B cell (primary cell): ENCODE data around the gene PHACTR3. TPM values are rescaled to one million over a fixed set of nuclear protein-coding genes. Genes with fewer than 3 reads are reported as not detected.
"Not testable (repeated sequence)": the region's sequence is repeated elsewhere in the genome, so short reads cannot be mapped to it uniquely, and the experiment has no call there.

Experiments used
- ATAC-seq: fragments of 200-7000 bp; cut with Tn5 transposase; one replicate; pipeline ENCODE4 v1.10.0; 2021; ENCODE audit warnings: low read depth, mild to moderate bottlenecking, moderate number of reproducible peaks, moderate library complexity
- CTCF ChIA-PET: fragments of 350-600 bp; sonication (Branson Sonifier 250); formaldehyde crosslinking; loops from one replicate; lab custom pipeline; 2021; ENCODE audit warnings: antibody characterized with exemption, inconsistent platforms; lab: Charles Lee
- POLR2A ChIA-PET: fragments of 350-600 bp; sonication (Branson Sonifier 250); formaldehyde crosslinking; loops from one replicate; lab custom pipeline; 2021; ENCODE audit warnings: antibody characterized with exemption; lab: Charles Lee
- DNase-seq: peaks from one replicate; pipeline ENCODE4 v3.0.0; 2013
- H2AFZ ChIP-seq: 2 replicates; pipeline ENCODE4 v1.6.1; 2012; ENCODE audit warnings: mild to moderate bottlenecking, low read depth, low read length; ENCODE audit not compliant: insufficient read depth, poor library complexity, severe bottlenecking
- H3K27ac ChIP-seq, 2 donors: 1 replicate in 1 of 2; 2 replicates in 1 of 2; pipeline ENCODE4 v1.5.1; 2012 to 2013; ENCODE audit warnings: low read length in 2 of 2, mild to moderate bottlenecking in 2 of 2, moderate library complexity in 1 of 2
- H3K27me3 ChIP-seq, 4 experiments: fragments of 200-600 bp in 1 of 4; sonication (generic) in 1 of 4; replicated peaks in 1 of 4; 1 replicate in 2 of 4; 2 replicates in 2 of 4; pipeline versions ENCODE4 v1.6.1 to v1.7.0; 2013 to 2016; ENCODE audit warnings: low read length in 3 of 4, mild to moderate bottlenecking in 2 of 4, mixed read lengths in 1 of 4, moderate library complexity in 1 of 4; ENCODE audit not compliant: insufficient read depth in 4 of 4, control insufficient read depth in 3 of 4; ENCODE audit errors: control extremely low read depth in 1 of 4
- H3K36me3 ChIP-seq, 2 experiments: replicated peaks in 1 of 2; 1 replicate in 1 of 2; 2 replicates in 1 of 2; pipeline versions ENCODE4 v1.6.1 to v1.7.1; 2013; ENCODE audit warnings: low read length in 1 of 2; ENCODE audit not compliant: insufficient read depth in 2 of 2, control insufficient read depth in 1 of 2; ENCODE audit errors: control extremely low read depth in 1 of 2, extremely low read depth in 1 of 2
- H3K4me1 ChIP-seq, 2 donors: fragments of 200-600 bp in 1 of 2; sonication (generic) in 1 of 2; 1 replicate in 1 of 2; 2 replicates in 1 of 2; pipeline versions ENCODE4 v1.5.1 to v1.6.1; 2013 to 2017; ENCODE audit warnings: low read length in 2 of 2; ENCODE audit not compliant: control insufficient read depth in 2 of 2, insufficient read depth in 2 of 2
- H3K4me2 ChIP-seq: replicated peaks from 2 replicates; pipeline ENCODE3; 2012; ENCODE audit warnings: mild to moderate bottlenecking, low read depth, low read length; ENCODE audit not compliant: poor library complexity, severe bottlenecking
- H3K4me3 ChIP-seq, 5 experiments: fragments of 200-600 bp in 1 of 5; sonication (generic) in 1 of 5; 1 replicate in 3 of 5; 2 replicates in 2 of 5; pipeline versions ENCODE4 v1.5.1 to v1.7.0; 2011 to 2016; ENCODE audit warnings: low read length in 4 of 5, mild to moderate bottlenecking in 4 of 5, low read depth in 2 of 5, control low read depth in 1 of 5, moderate library complexity in 1 of 5; ENCODE audit not compliant: insufficient read depth in 1 of 5; ENCODE audit errors: control extremely low read depth in 1 of 5, extremely low read depth in 1 of 5
- H3K79me2 ChIP-seq: fragments of 200-600 bp; sonication (generic); one replicate; pipeline ENCODE4 v1.6.0; 2016; ENCODE audit warnings: low read length; ENCODE audit not compliant: control insufficient read depth, insufficient read depth
- H3K9ac ChIP-seq: fragments of 200-600 bp; sonication (generic); 2 replicates; pipeline ENCODE4 v1.6.1; 2017; ENCODE audit warnings: mild to moderate bottlenecking, low read length, moderate library complexity
- H3K9me3 ChIP-seq, 3 donors: one replicate each; pipeline versions ENCODE4 v1.6.1 to v1.7.1; 2013; ENCODE audit warnings: low read length in 2 of 3; ENCODE audit not compliant: control insufficient read depth in 2 of 3, insufficient read depth in 1 of 3; ENCODE audit errors: control extremely low read depth in 1 of 3
- H4K20me1 ChIP-seq: 2 replicates; pipeline ENCODE4 v1.6.0; 2012; ENCODE audit warnings: mild to moderate bottlenecking, low read length; ENCODE audit not compliant: insufficient read depth, control insufficient read depth, poor library complexity, severe bottlenecking
- H3K27ac Mint-ChIP-seq: one replicate; pipeline ENCODE4 v1.8.0; 2021; ENCODE audit warnings: mixed read lengths
- H3K27me3 Mint-ChIP-seq: one replicate; pipeline ENCODE4 v1.8.0; 2021; ENCODE audit warnings: mixed read lengths
- H3K4me1 Mint-ChIP-seq: one replicate; pipeline ENCODE4 v1.8.0; 2021; ENCODE audit warnings: mixed read lengths
- H3K4me3 Mint-ChIP-seq: one replicate; pipeline ENCODE4 v1.8.0; 2021; ENCODE audit warnings: mixed read lengths
- H3K9me3 Mint-ChIP-seq: one replicate; pipeline ENCODE4 v1.8.0; 2022; ENCODE audit warnings: mixed read lengths; ENCODE audit not compliant: insufficient read depth
- EZH2 ChIP-seq: IDR thresholded peaks from 2 replicates; pipeline ENCODE4 v1.6.1; 2012; ENCODE audit warnings: borderline replicate concordance, low read depth, mild to moderate bottlenecking, moderate library complexity, low read length; ENCODE audit not compliant: insufficient read depth, poor library complexity, severe bottlenecking
- WGBS: methylation state at CpG from one replicate; pipeline ENCODE4 v1.1.5; 2013; ENCODE audit warnings: missing lambda C conversion rate; ENCODE audit not compliant: insufficient coverage; 5-methylcytosine and 5-hydroxymethylcytosine counted together
- intact Hi-C: fragments of 100-400 bp; cut with micrococcal nuclease; formaldehyde crosslinking; loops from one replicate; pipeline ENCODE4 v1.10.0; 2022
- polyA plus RNA-seq: library from polyadenylated mRNA; depleted of rRNA; stranded (reverse); fragments of >200 nt; gene quantifications from 2 replicates; pipeline ENCODE4 v1.2.3, GENCODE V29; 2012
- total RNA-seq, 2 donors: library from RNA; stranded (reverse); fragments of 120-200 nt in 1 of 2; gene quantifications; 1 replicate in 1 of 2; 2 replicates in 1 of 2; pipeline versions ENCODE4 v1.2.3 to v1.2.4, GENCODE V29; 2013 to 2022
- TF ChIP-seq, protein P1 (sequence below): fragments of 200-600 bp; IDR thresholded peaks from one replicate; pipeline ENCODE4 v1.8.0; 2022; ENCODE audit warnings: antibody characterized with exemption, mild to moderate bottlenecking

The PHACTR3 gene
- total and polyA plus RNA-seq, 2 donors (not counting 1 experiment from before 2014, with no cell fraction given) = not detected

DNA sequence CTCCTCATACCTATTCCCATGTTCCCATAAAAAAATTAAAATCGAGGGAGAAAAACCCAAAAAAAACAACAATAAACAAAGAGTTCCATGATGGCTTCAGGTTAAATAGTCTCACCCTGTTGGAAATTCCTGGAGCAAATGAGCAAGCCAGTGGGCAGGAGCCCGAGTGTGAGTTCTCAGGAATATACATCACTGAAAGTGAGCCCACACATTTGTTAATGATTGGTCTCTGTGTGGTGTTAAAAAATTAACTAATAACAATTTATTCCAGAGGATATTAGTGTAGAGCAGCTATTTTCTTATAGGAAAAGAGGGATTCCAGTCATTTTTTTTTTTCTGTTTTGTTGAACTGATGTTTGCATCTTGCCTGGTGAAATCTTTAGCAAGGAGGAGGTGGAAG lies 12.9 kb downstream of the PHACTR3 start:
- no peak for TF ChIP-seq EZH2
- TF ChIP-seq, protein P1, sequence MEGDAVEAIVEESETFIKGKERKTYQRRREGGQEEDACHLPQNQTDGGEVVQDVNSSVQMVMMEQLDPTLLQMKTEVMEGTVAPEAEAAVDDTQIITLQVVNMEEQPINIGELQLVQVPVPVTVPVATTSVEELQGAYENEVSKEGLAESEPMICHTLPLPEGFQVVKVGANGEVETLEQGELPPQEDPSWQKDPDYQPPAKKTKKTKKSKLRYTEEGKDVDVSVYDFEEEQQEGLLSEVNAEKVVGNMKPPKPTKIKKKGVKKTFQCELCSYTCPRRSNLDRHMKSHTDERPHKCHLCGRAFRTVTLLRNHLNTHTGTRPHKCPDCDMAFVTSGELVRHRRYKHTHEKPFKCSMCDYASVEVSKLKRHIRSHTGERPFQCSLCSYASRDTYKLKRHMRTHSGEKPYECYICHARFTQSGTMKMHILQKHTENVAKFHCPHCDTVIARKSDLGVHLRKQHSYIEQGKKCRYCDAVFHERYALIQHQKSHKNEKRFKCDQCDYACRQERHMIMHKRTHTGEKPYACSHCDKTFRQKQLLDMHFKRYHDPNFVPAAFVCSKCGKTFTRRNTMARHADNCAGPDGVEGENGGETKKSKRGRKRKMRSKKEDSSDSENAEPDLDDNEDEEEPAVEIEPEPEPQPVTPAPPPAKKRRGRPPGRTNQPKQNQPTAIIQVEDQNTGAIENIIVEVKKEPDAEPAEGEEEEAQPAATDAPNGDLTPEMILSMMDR = no peak
- CTCF ChIA-PET = interaction anchor here (1.0 kb wide), 1 partner anchor 19 kb away, joined by 5 read pairs; no protein-coding TSS in a partner anchor
- POLR2A ChIA-PET = no interaction called here
- Mint-ChIP-seq H3K4me3 (no peak overlapping the region), H3K4me1 (no peaks in the 10 kb centered on the region), H3K9me3 (no peaks in the 10 kb centered on the region), H3K27ac (no peak overlapping the region), H3K27me3 (peaks cover 11% of the 10 kb centered on the region)
- H4K20me1 ChIP-seq = no peaks in the 10 kb centered on the region
- DNase-seq (no peak), ATAC-seq (no peak)
- no peak overlapping the region for H3K4me2 ChIP-seq
- peaks cover 0 to 3% (median 0%) of the 10 kb centered on the region in 3 donors for H3K9me3 ChIP-seq
- no peaks in the 10 kb centered on the region for H3K4me1 ChIP-seq
- H3K27me3 ChIP-seq = no peaks in the 10 kb centered on the region
- WGBS = no CpG with 5 or more reads among the region's 2 CpGs
- H3K27ac ChIP-seq = no peak overlapping the region
- H3K9ac ChIP-seq = no peak overlapping the region
- intact Hi-C loops = no loop called here
- H3K79me2 ChIP-seq = no peaks in the 10 kb centered on the region
- no peak overlapping the region for H2AFZ ChIP-seq
- no peak overlapping the region for H3K4me3 ChIP-seq
- no peaks in the 10 kb centered on the region for H3K36me3 ChIP-seq

DNA sequence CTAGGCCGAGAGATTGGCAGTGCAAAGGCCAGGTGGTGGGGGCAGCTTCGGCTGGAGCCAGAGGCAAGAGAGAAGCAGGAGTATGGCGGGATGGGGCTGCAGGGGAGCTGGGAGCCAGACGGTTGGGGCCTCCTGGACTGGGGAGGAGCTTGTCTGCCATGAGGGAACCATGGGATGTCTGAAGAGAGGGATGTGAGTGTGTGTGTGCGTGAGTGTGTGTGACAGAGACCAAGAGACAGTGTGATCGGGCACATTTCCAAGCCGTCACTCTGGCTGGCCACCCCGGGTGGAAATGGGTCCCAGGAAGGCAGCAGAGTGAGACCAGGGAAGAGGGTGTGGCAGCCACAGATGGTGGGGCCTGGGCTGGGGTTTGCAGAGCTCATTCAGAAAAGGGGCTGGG lies 13.8 kb downstream of the PHACTR3 start:
- Histone ChIP-seq H2AFZ (no peak overlapping the region), H3K36me3 (no peaks in the 10 kb centered on the region), H3K27me3 (no peaks in the 10 kb centered on the region), H3K9me3 (peaks cover 0 to 3% (median 0%) of the 10 kb centered on the region in 3 donors), H4K20me1 (no peaks in the 10 kb centered on the region), H3K27ac (no peak overlapping the region), H3K4me2 (no peak overlapping the region), H3K4me3 (no peak overlapping the region), H3K9ac (no peak overlapping the region), H3K4me1 (no peaks in the 10 kb centered on the region), H3K79me2 (no peaks in the 10 kb centered on the region)
- intact Hi-C loops = no loop called here
- Mint-ChIP-seq H3K27me3 (peaks cover 11% of the 10 kb centered on the region), H3K4me1 (no peaks in the 10 kb centered on the region), H3K9me3 (no peaks in the 10 kb centered on the region), H3K4me3 (no peak overlapping the region), H3K27ac (no peak overlapping the region)
- ChIA-PET CTCF (no interaction called here), POLR2A (no interaction called here)
- no peak for DNase-seq
- 75% methylated on average over 8 of the region's 8 CpGs for WGBS
- TF ChIP-seq, protein P1 = no peak
- TF ChIP-seq EZH2 = no peak
- ATAC-seq = no peak

DNA sequence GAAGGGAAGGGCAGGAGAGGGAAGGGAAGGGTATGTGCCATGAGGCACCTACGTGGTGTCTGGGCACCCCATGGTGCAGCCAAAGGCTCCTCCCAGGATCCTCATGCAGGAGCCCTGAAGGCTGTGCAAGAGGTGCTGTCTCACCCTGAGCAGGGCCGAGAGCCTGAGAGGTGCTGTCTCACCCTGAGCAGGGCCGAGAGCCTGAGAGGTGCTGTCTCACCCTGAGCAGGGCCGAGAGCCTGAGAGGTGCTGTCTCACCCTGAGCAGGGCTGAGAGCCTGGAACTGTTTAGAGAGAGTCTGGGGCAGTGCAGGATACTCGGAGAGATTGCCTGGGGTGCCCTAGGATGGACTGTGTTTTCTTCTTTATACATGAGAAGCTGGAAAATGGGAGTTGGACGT lies 14.2 kb downstream of the PHACTR3 start:
- ATAC-seq, H3K9me3 ChIP-seq, DNase-seq, H3K9me3 Mint-ChIP-seq, POLR2A ChIA-PET, H3K4me1 Mint-ChIP-seq, H3K4me3 ChIP-seq, H4K20me1 ChIP-seq, H3K4me2 ChIP-seq, H3K36me3 ChIP-seq, H3K9ac ChIP-seq, H3K4me3 Mint-ChIP-seq, H3K27ac ChIP-seq, H2AFZ ChIP-seq, H3K27ac Mint-ChIP-seq, intact Hi-C loops, H3K27me3 ChIP-seq, CTCF ChIA-PET, H3K4me1 ChIP-seq, H3K79me2 ChIP-seq: not testable (repeated sequence)
- 76% methylated on average over 6 of the region's 6 CpGs for WGBS
- peaks cover 11% of the 10 kb centered on the region for H3K27me3 Mint-ChIP-seq
